ENCODE data around the gene XIRP2. TPM values are rescaled to one million over a fixed set of nuclear protein-coding genes. Genes with fewer than 3 reads are reported as not detected.

XIRP2 gene
- total RNA-seq, 1 experiment from 2014 or later: not detected

- Histone ChIP-seq H3K4me3 (replicated peaks in 1 of 2; ENCODE audit: low read depth in 1 of 2, low read length in 2 of 2) (no peak overlapping the region), H3K4me1 (ENCODE audit: control insufficient read depth in 1 of 2, insufficient read depth in 2 of 2, low read length in 2 of 2) (no peaks in the 10 kb centered on the region), H3K9me3 (ENCODE audit: control insufficient read depth in 1 of 2, insufficient read depth in 1 of 2, low read depth in 1 of 2, low read length in 2 of 2) (no peaks in the 10 kb centered on the region), H3K36me3 (ENCODE audit: control insufficient read depth in 1 of 2, insufficient read depth in 2 of 2, low read length in 2 of 2) (no peaks in the 10 kb centered on the region), H3K9me2 (ENCODE audit: insufficient read depth) (no peaks in the 10 kb centered on the region), H3K4me2 (ENCODE audit: low read length) (no peak overlapping the region), H4K20me1 (ENCODE audit: insufficient read depth) (no peaks in the 10 kb centered on the region), H3K79me2 (ENCODE audit: insufficient read depth, low read length) (no peaks in the 10 kb centered on the region), H3K9ac (ENCODE audit: low read length) (no peak overlapping the region), H3K27ac (ENCODE audit: low read depth, low read length) (no peak overlapping the region), H2AFZ (ENCODE audit: low read depth, low read length, poor library complexity, severe bottlenecking) (no peak overlapping the region), H3K27me3 (ENCODE audit: insufficient read depth, low read length) (no peaks in the 10 kb centered on the region)
- BruUV-seq (replicated peaks): no TSS peak
- DNase-seq (ENCODE audit: low read depth, low spot score): no peak
- intact Hi-C loops (cut with micrococcal nuclease): no loop called here
- CTCF ChIA-PET: interaction anchor here (1.1 kb wide), 1 partner anchor 15 kb away, joined by 3 read pairs; no protein-coding TSS in a partner anchor
- no peak for ATAC-seq
- no peak for TF ChIP-seq RAD21 (IDR thresholded peaks at IDR 0.05; ENCODE audit: low read depth)
- TF ChIP-seq POLR2A (IDR thresholded peaks at IDR 0.05; ENCODE audit: borderline replicate concordance, extremely low read depth, insufficient read depth, insufficient read length): no peak
- TF ChIP-seq FOSL1 (IDR thresholded peaks at IDR 0.05; ENCODE audit: low read depth): no peak
- no peak for TF ChIP-seq POLR2AphosphoS5 (IDR thresholded peaks at IDR 0.05; ENCODE audit: low read depth, low read length)
- TF ChIP-seq REST (IDR thresholded peaks at IDR 0.05; ENCODE audit: low read depth): no peak
- no peak for TF ChIP-seq SIN3A (IDR thresholded peaks at IDR 0.05; ENCODE audit: low read depth)
- TF ChIP-seq EZH2 (IDR thresholded peaks at IDR 0.05): no peak
- TF ChIP-seq JUND (IDR thresholded peaks at IDR 0.05): no peak
- TF ChIP-seq YY1 (IDR thresholded peaks at IDR 0.05; ENCODE audit: extremely low read depth, insufficient replicate concordance, low read depth, low read length): no peak
- no peak for TF ChIP-seq MAX (IDR thresholded peaks at IDR 0.05)
- TF ChIP-seq SP1 (IDR thresholded peaks at IDR 0.05; ENCODE audit: low read depth): no peak
- TF ChIP-seq ZFX (IDR thresholded peaks at IDR 0.05): no peak
- TF ChIP-seq EZH2phosphoT487 (IDR thresholded peaks at IDR 0.05; ENCODE audit: borderline replicate concordance): no peak
- no peak for TF ChIP-seq ZBTB33 (IDR thresholded peaks at IDR 0.05; ENCODE audit: extremely low read depth, insufficient replicate concordance, low read length)
- TF ChIP-seq ATF3 (IDR thresholded peaks at IDR 0.05): no peak
- POLR2A ChIA-PET: no interaction called here
- RAD21 ChIA-PET (ENCODE audit: low non-redundant PET in 1 of 2, low total read pairs in 2 of 2, uncharacterized antibody in 2 of 2, unreplicated experiment in 2 of 2): no interaction called here
Observed at GRCh38 chr2:167249197-167249596, 360.9 kb downstream of the XIRP2 start.
